K562 (cell line): Measurements from ENCODE around the gene C11orf91. TPM values are rescaled to one million over a fixed set of nuclear protein-coding genes. Genes with fewer than 3 reads are reported as not detected.

ENCODE experiments used
- ATAC-seq: fragments of 200-7000 bp; cut with Tn5 transposase; 3 replicates; pipeline ENCODE4 v1.9.1; 2020; ENCODE audit warnings: moderate library complexity
- BruUV-seq: library from RNA; stranded (reverse); fragments of 400-500 nt; replicated peaks from 2 replicates; lab custom pipeline; 2021; lab: Mats Ljungman, UMichigan
- CTCF ChIA-PET: fragments of 300-600 bp; formaldehyde crosslinking; extraction: SDS; loops from one replicate; lab custom pipeline; 2021; ENCODE audit warnings: low intra/inter-chr PET ratio; lab: Yijun Ruan, JAX
- POLR2A ChIA-PET: fragments of 300-600, 350-650 bp; sonication (Branson Sonifier 250); formaldehyde crosslinking; extraction: SDS; loops from one replicate; lab custom pipeline; 2021; ENCODE audit warnings: antibody characterized with exemption, inconsistent platforms; lab: Yijun Ruan, JAX
- DNase-seq, 4 experiments: peaks; one replicate each; pipeline versions ENCODE4 v3.0.0 to v3.0.0-alpha.2; 2011 to 2018; ENCODE audit warnings: low spot score in 3 of 4, mixed read lengths in 3 of 4; ENCODE audit errors: extremely low read depth in 1 of 4
- FAIRE-seq: peaks from 2 replicates; lab custom pipeline; 2011; peaks lifted over from hg19 to GRCh38; lab: Jason Lieb, UNC
- H2AFZ ChIP-seq: 2 replicates; pipeline ENCODE4 v1.6.0; 2011; ENCODE audit warnings: low read depth, low read length, control low read depth, inconsistent platforms
- H3K27ac ChIP-seq: fragments of 200-600 bp; 3 replicates; pipeline ENCODE4 v1.8.0; 2011; ENCODE audit warnings: low read depth, mild to moderate bottlenecking, control low read depth, inconsistent platforms, low read length, moderate library complexity, mixed read lengths; ENCODE audit errors: extremely low read depth
- H3K27me3 ChIP-seq, 2 experiments: fragments of 300-600 bp in 1 of 2; 2 replicates in 1 of 2; 3 replicates in 1 of 2; pipeline versions ENCODE4 v1.6.0 to v1.8.0; 2011; ENCODE audit warnings: inconsistent platforms in 2 of 2, low read length in 2 of 2, mild to moderate bottlenecking in 1 of 2, mixed read lengths in 1 of 2, moderate library complexity in 1 of 2; ENCODE audit not compliant: control insufficient read depth in 2 of 2, insufficient read depth in 2 of 2
- H3K36me3 ChIP-seq: fragments of 300-600 bp; 3 replicates; pipeline ENCODE4 v1.8.0; 2011; ENCODE audit warnings: mild to moderate bottlenecking, low read length, inconsistent platforms; ENCODE audit not compliant: control insufficient read depth, insufficient read depth
- H3K4me1 ChIP-seq, 2 experiments: fragments of 200-600 bp in 1 of 2; replicated peaks in 1 of 2; 2 replicates in 1 of 2; 3 replicates in 1 of 2; pipeline versions ENCODE4 v1.5.1 to v1.8.0; 2011; ENCODE audit warnings: inconsistent platforms in 2 of 2, low read length in 2 of 2, mild to moderate bottlenecking in 1 of 2, mixed read lengths in 1 of 2, moderate library complexity in 1 of 2; ENCODE audit not compliant: control insufficient read depth in 2 of 2, insufficient read depth in 2 of 2
- H3K4me2 ChIP-seq: 2 replicates; pipeline ENCODE4 v1.6.1; 2011; ENCODE audit warnings: low read length, control low read depth, inconsistent platforms, mixed read lengths; ENCODE audit not compliant: insufficient read depth
- H3K4me3 ChIP-seq: fragments of 200-600 bp; sonication (generic), shearing (Covaris generic); 2 replicates; pipeline ENCODE4 v1.5.1; 2016; ENCODE audit warnings: control low read depth, inconsistent platforms
- H3K79me2 ChIP-seq: fragments of 200-600 bp; 3 replicates; pipeline ENCODE4 v1.8.0; 2011; ENCODE audit warnings: low read length, inconsistent platforms; ENCODE audit not compliant: control insufficient read depth, insufficient read depth
- H3K9ac ChIP-seq, 2 experiments: 2 replicates each; pipeline versions ENCODE4 v1.6.0 to v1.6.1; 2011; ENCODE audit warnings: low read depth in 2 of 2, low read length in 2 of 2, control low read depth in 1 of 2, inconsistent platforms in 1 of 2, mild to moderate bottlenecking in 1 of 2, mixed read lengths in 1 of 2; ENCODE audit not compliant: insufficient read depth in 1 of 2
- H3K9me1 ChIP-seq: one replicate; pipeline ENCODE4 v1.6.0; 2011; ENCODE audit warnings: inconsistent platforms, mild to moderate bottlenecking, low read length, moderate library complexity; ENCODE audit not compliant: control insufficient read depth, insufficient read depth
- H3K9me3 ChIP-seq: replicated peaks from 2 replicates; pipeline ENCODE4 v1.5.1; 2011; ENCODE audit warnings: low read depth, low read length, inconsistent platforms; ENCODE audit not compliant: control insufficient read depth, insufficient read depth
- H4K20me1 ChIP-seq: replicated peaks from 2 replicates; pipeline ENCODE4 v1.6.1; 2011; ENCODE audit warnings: low read length, inconsistent platforms, mixed read lengths; ENCODE audit not compliant: control insufficient read depth, insufficient read depth
- CBX2 ChIP-seq: fragments of 200-600 bp; sonication (generic); IDR thresholded peaks from one replicate; pipeline ENCODE4 v1.6.1; 2012; ENCODE audit warnings: mild to moderate bottlenecking, low read length, inconsistent platforms; ENCODE audit not compliant: insufficient read depth, poor library complexity, severe bottlenecking
- COPS2 ChIP-seq: fragments of 450-650 bp; conservative IDR thresholded peaks from 2 replicates; pipeline ENCODE4 v1.6.1; 2016; ENCODE audit warnings: mild to moderate bottlenecking, moderate library complexity
- ELK1 ChIP-seq: sonication (generic); formaldehyde crosslinking; IDR thresholded peaks from 2 replicates; pipeline ENCODE4 v1.8.1; 2022; ENCODE audit warnings: missing genetic modification reagents
- FOXA1 ChIP-seq: fragments of 450-650 bp; IDR thresholded peaks from 2 replicates; pipeline ENCODE4 v1.6.1; 2016; ENCODE audit warnings: mild to moderate bottlenecking, borderline replicate concordance
- PRPF4 ChIP-seq: fragments of 200-400 bp; formaldehyde crosslinking; IDR thresholded peaks from one replicate; pipeline ENCODE4 v1.6.1; 2017; ENCODE audit warnings: low read length, low read depth, mild to moderate bottlenecking; ENCODE audit not compliant: insufficient read depth, poor library complexity, severe bottlenecking
- ZNF12 ChIP-seq: sonication (generic); formaldehyde crosslinking; IDR thresholded peaks from 2 replicates; pipeline ENCODE4 v1.4.0; 2020; ENCODE audit warnings: mild to moderate bottlenecking, missing genetic modification reagents
- WGBS: fragments of 100-300 bp; shearing (Covaris generic); methylation state at CpG from one replicate; pipeline ENCODE4 v1.1.6; 2016; ENCODE audit warnings: low coverage, mixed read lengths; ENCODE audit not compliant: insufficient coverage; ENCODE audit errors: missing lambda C conversion rate; 5-methylcytosine and 5-hydroxymethylcytosine counted together
- in situ Hi-C: fragments of 300-500 bp; cut with MboI; formaldehyde crosslinking; loops from 4 replicates; pipeline ENCODE4 v1.15.0; 2018; ENCODE audit warnings: inconsistent platforms, mixed read lengths
- intact Hi-C: fragments of 100-400 bp; cut with micrococcal nuclease; formaldehyde crosslinking; loops from 2 replicates; pipeline ENCODE4 v1.14.2; 2022
- polyA plus RNA-seq, 8 experiments: library from polyadenylated mRNA; depleted of rRNA in 4 of 8; stranded (reverse) in 5 of 8; unstranded in 3 of 8; fragments of >200 nt; fragmentation: Nextera tagmentation in 2 of 8; fragmentation: Illumina TruSeq in 1 of 8; extraction: Ambion mirVana in 2 of 8; extraction: Trizol in 1 of 8; gene quantifications; 2 replicates each; pipeline versions ENCODE4 v1.2.1 to v1.2.3, GENCODE V29; 2011 to 2014; ENCODE audit warnings: inconsistent platforms in 1 of 8, missing spikeins in 1 of 8
- total RNA-seq, 7 experiments: library from RNA; depleted of rRNA in 6 of 7; stranded (reverse); fragments of >200 nt in 6 of 7; fragmentation: Illumina TruSeq in 2 of 7; extraction: Trizol in 2 of 7; gene quantifications; 2 replicates each; pipeline versions ENCODE4 v1.2.1 to v1.2.3, GENCODE V29; 2011 to 2021; ENCODE audit warnings: low replicate concordance in 1 of 7

C11orf91 gene
- total and polyA plus RNA-seq, 9 of the 15 experiments (the other 6 are each of a cell fraction or from before 2014, with no cell fraction given), result not detected

- ATAC-seq, result no peak
- Histone ChIP-seq H3K4me2 (no peak overlapping the region), H3K27me3 (peaks cover 19 to 40% of the 10 kb centered on the region in 2 experiments), H3K9ac (no peak overlapping the region), H3K79me2 (no peaks in the 10 kb centered on the region), H3K27ac (no peak overlapping the region), H3K9me1 (no peaks in the 10 kb centered on the region), H3K9me3 (no peaks in the 10 kb centered on the region), H3K4me1 (peaks cover 17 to 18% of the 10 kb centered on the region in 2 experiments), H3K36me3 (no peaks in the 10 kb centered on the region), H2AFZ (no peak overlapping the region)
- ChIA-PET POLR2A (interaction anchor here (0.9 to 1.6 kb wide), 3 partner anchors 10 to 17 kb away, joined by 3 to 5 read pairs (median 5); no protein-coding TSS in a partner anchor), CTCF (no interaction called here)
- no TSS peak for BruUV-seq
- intact Hi-C loops, result no loop called here
- FAIRE-seq, result no peak
- 15% methylated on average over 5 of the region's 5 CpGs for WGBS
- in situ Hi-C loops, result no loop called here
- DNase-seq, result no peak
- TF ChIP-seq PRPF4, result no peak
- no peak for TF ChIP-seq FOXA1
- TF ChIP-seq, all 486 proteins: peak for 0
- H3K4me3 ChIP-seq, result no peak overlapping the region
- no peaks in the 10 kb centered on the region for H4K20me1 ChIP-seq
Observed at GRCh38 chr11:33698921-33699320, 1.7 kb downstream of the C11orf91 start.

GRCh38 chr11:33697997-33698396, 2.6 kb downstream of the C11orf91 start:
- no peaks in the 10 kb centered on the region for H3K9me3 ChIP-seq
- TF ChIP-seq ELK1, result no peak
- TF ChIP-seq COPS2, result no peak
- TF ChIP-seq CBX2, result peak; percentile 50
- no peak for TF ChIP-seq ZNF12 (CRISPR knock-in tag)
- no peak for DNase-seq
- CTCF ChIA-PET, result no interaction called here
- no peaks in the 10 kb centered on the region for H3K79me2 ChIP-seq
- H2AFZ ChIP-seq, result no peak overlapping the region
- in situ Hi-C loops (no loop called here), intact Hi-C loops (no loop called here)
- H3K4me1 ChIP-seq, result peaks cover 17 to 18% of the 10 kb centered on the region in 2 experiments
- no peak for ATAC-seq
- no peak overlapping the region for H3K4me3 ChIP-seq
- BruUV-seq, result no TSS peak
- FAIRE-seq, result no peak
- no peak overlapping the region for H3K4me2 ChIP-seq
- H3K36me3 ChIP-seq, result no peaks in the 10 kb centered on the region
- H3K27ac ChIP-seq, result no peak overlapping the region
- no peaks in the 10 kb centered on the region for H3K9me1 ChIP-seq
- POLR2A ChIA-PET, result interaction anchor here (0.7 to 1.1 kb wide), 2 partner anchors 12 to 378 kb away, joined by 3 to 5 read pairs; no protein-coding TSS in a partner anchor
- H4K20me1 ChIP-seq, result no peaks in the 10 kb centered on the region
- H3K27me3 ChIP-seq, result peaks cover 19 to 40% of the 10 kb centered on the region in 2 experiments
- 7% methylated on average over 3 of the region's 3 CpGs for WGBS
- H3K9ac ChIP-seq, result no peak overlapping the region
